Upper lobe of left lung (tissue), 4 donors: ENCODE results near the gene PRELID1.

ENCODE experiments used
- CTCF ChIP-seq, 6 experiments: fragments of 450-650 bp in 4 of 6; fragments of 200-600 bp in 2 of 6; sonication (generic) in 2 of 6; IDR thresholded peaks; one replicate each; pipeline ENCODE4 v1.5.1; 2016 to 2019; ENCODE audit warnings: antibody characterized with exemption in 6 of 6
- POLR2A ChIP-seq, 4 donors: fragments of 450-650 bp; IDR thresholded peaks; one replicate each; pipeline ENCODE4 v1.5.1; 2016 to 2017; ENCODE audit warnings: antibody characterized with exemption in 4 of 4, mild to moderate bottlenecking in 2 of 4

- TF ChIP-seq CTCF (IDR thresholded peaks at IDR 0.05), result no peak
- no peak for TF ChIP-seq POLR2A (IDR thresholded peaks at IDR 0.05)
These were observed 2.0 kb upstream of the PRELID1 start for GRCh38 chr5:177301503-177302165.
